PC-9 (cell line): Measurements from ENCODE around the gene CDIP1.

Experiments used
- CTCF ChIP-seq: fragments of 200-600 bp; sonication (generic); conservative IDR thresholded peaks from 2 replicates; pipeline ENCODE4 v1.6.1; 2017; ENCODE audit warnings: mixed run types, antibody characterized with exemption, mild to moderate bottlenecking, moderate library complexity
- EZH2 ChIP-seq: fragments of 200-600 bp; sonication (generic); IDR thresholded peaks from 2 replicates; pipeline ENCODE4 v1.8.0; 2017; ENCODE audit warnings: antibody characterized with exemption, low read depth

- TF ChIP-seq EZH2 (no peak), CTCF (no peak)
Measured at GRCh38 chr16:4510747-4511426, 27.7 kb downstream of the CDIP1 start.
